ENCODE results near the gene CPLANE2. TPM values are rescaled to one million over a fixed set of nuclear protein-coding genes. Genes with fewer than 3 reads are reported as not detected.
"Not testable (repeated sequence)": the region's sequence is repeated elsewhere in the genome, so short reads cannot be mapped to it uniquely, and the experiment has no call there.

Gene CPLANE2
- total RNA-seq, 1 donor from 2014 or later = 12.9 TPM

GRCh38 chr1:16248007-16248436 is 11.0 kb upstream of the CPLANE2 start:
- peaks cover 12% of the 10 kb centered on the region for H3K4me1 Mint-ChIP-seq (ENCODE audit: unreplicated experiment)
- TF ChIP-seq, protein P1, sequence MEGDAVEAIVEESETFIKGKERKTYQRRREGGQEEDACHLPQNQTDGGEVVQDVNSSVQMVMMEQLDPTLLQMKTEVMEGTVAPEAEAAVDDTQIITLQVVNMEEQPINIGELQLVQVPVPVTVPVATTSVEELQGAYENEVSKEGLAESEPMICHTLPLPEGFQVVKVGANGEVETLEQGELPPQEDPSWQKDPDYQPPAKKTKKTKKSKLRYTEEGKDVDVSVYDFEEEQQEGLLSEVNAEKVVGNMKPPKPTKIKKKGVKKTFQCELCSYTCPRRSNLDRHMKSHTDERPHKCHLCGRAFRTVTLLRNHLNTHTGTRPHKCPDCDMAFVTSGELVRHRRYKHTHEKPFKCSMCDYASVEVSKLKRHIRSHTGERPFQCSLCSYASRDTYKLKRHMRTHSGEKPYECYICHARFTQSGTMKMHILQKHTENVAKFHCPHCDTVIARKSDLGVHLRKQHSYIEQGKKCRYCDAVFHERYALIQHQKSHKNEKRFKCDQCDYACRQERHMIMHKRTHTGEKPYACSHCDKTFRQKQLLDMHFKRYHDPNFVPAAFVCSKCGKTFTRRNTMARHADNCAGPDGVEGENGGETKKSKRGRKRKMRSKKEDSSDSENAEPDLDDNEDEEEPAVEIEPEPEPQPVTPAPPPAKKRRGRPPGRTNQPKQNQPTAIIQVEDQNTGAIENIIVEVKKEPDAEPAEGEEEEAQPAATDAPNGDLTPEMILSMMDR (conservative IDR thresholded peaks at IDR 0.05) = no peak
- no peak overlapping the region for H3K4me3 Mint-ChIP-seq
- H3K9me3 Mint-ChIP-seq = no peaks in the 10 kb centered on the region
- H3K36me3 Mint-ChIP-seq = peaks cover 10% of the 10 kb centered on the region
- DNase-seq (ENCODE audit: extremely low spot score, unreplicated experiment) = no peak
- H3K27ac Mint-ChIP-seq = no peak overlapping the region
- H3K27me3 Mint-ChIP-seq = no peaks in the 10 kb centered on the region

DNA sequence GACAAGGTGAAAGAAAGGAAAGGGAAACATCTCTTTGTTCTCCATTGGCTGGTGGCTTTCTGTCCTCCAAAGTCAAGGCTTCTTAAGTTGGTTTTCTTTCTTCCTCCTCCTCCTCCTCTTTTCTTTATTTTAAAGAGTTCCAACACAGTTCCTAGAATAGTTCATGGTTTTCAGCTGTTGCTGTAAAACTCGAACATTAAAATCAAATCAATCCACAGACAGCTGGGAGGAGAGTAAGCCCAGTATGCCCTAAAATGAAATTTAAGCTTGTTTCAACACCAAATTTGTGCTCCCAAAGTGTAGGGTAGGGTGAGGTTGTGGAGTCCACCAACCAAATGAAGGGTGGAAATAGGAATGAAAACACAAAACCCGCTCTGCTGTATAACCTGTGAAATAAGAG is 10.5 kb upstream of the CPLANE2 start:
- no peak for DNase-seq (ENCODE audit: extremely low spot score, unreplicated experiment)
- Mint-ChIP-seq H3K27ac (peak overlapping the region; percentile 73), H3K4me3 (no peak overlapping the region), H3K27me3 (no peaks in the 10 kb centered on the region), H3K9me3 (no peaks in the 10 kb centered on the region), H3K36me3 (peaks cover 10% of the 10 kb centered on the region), H3K4me1 (ENCODE audit: unreplicated experiment) (peaks cover 12% of the 10 kb centered on the region)
- TF ChIP-seq, protein P1 (conservative IDR thresholded peaks at IDR 0.05) = no peak

DNA sequence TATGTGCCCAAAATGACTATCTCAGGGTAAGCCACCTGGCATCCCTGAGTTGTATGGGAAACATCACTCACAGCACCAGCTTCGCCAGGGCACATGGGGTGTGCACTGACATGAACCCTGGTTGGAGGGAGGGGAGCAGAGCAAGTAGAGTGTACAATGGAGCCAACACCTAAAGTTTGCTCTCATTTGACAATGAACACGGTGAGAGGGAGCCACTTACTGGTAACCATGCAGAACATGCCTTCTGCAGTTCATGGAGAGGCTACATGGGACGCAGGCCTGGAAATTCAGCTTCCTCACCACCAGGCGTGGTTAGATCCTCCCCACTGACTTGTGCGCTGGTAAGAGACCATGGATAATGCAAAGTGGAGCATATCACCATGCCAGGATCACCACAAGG is 10.0 kb upstream of the CPLANE2 start:
- no peaks in the 10 kb centered on the region for H3K27me3 Mint-ChIP-seq
- DNase-seq (ENCODE audit: extremely low spot score, unreplicated experiment) = no peak
- no peak overlapping the region for H3K4me3 Mint-ChIP-seq
- H3K36me3 Mint-ChIP-seq = peaks cover 10% of the 10 kb centered on the region
- TF ChIP-seq, protein P1 (conservative IDR thresholded peaks at IDR 0.05) = no peak
- peaks cover 12% of the 10 kb centered on the region for H3K4me1 Mint-ChIP-seq (ENCODE audit: unreplicated experiment)
- no peaks in the 10 kb centered on the region for H3K9me3 Mint-ChIP-seq
- H3K27ac Mint-ChIP-seq = peak overlapping the region; percentile 73

DNA sequence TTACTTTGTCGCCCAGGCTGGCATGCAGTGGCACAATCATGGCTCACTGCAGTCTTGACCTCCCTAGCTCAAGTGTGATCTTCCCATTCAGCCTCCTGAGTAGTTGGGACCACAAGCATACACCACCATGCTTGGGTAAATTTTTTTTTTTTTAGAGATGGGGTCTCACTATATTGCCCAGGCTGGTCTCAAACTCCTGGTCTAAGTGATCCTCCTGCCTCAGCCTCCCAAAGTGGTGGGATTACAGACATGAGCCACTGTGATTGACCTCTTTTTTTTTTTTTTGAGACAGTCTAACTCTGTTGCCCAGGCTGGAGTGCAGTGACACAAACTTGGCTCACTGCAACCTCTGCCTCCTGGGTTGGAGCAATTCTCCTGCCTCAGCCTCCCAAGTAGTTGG is 9.3 kb upstream of the CPLANE2 start:
- H3K36me3 Mint-ChIP-seq; H3K27me3 Mint-ChIP-seq; H3K9me3 Mint-ChIP-seq; H3K4me3 Mint-ChIP-seq; DNase-seq (ENCODE audit: extremely low spot score, unreplicated experiment); H3K27ac Mint-ChIP-seq: not testable (repeated sequence)
- H3K4me1 Mint-ChIP-seq (ENCODE audit: unreplicated experiment) = peaks cover 15% of the 10 kb centered on the region

- no peak for DNase-seq (ENCODE audit: extremely low spot score, unreplicated experiment)
- H3K36me3 Mint-ChIP-seq = peaks cover 6% of the 10 kb centered on the region
- TF ChIP-seq, protein P1 (conservative IDR thresholded peaks at IDR 0.05) = no peak
- no peak overlapping the region for H3K27ac Mint-ChIP-seq
- no peaks in the 10 kb centered on the region for H3K27me3 Mint-ChIP-seq
- no peak overlapping the region for H3K4me3 Mint-ChIP-seq
- H3K9me3 Mint-ChIP-seq = no peaks in the 10 kb centered on the region
- peaks cover 18% of the 10 kb centered on the region for H3K4me1 Mint-ChIP-seq (ENCODE audit: unreplicated experiment)
These were observed 8.7 kb upstream of the CPLANE2 start for GRCh38 chr1:16245476-16246196.

- Mint-ChIP-seq H3K9me3 (no peaks in the 10 kb centered on the region), H3K27ac (no peak overlapping the region), H3K4me1 (ENCODE audit: unreplicated experiment) (peaks cover 18% of the 10 kb centered on the region), H3K4me3 (no peak overlapping the region), H3K36me3 (peaks cover 6% of the 10 kb centered on the region), H3K27me3 (no peaks in the 10 kb centered on the region)
- DNase-seq (ENCODE audit: extremely low spot score, unreplicated experiment) = no peak
- TF ChIP-seq, protein P1 (conservative IDR thresholded peaks at IDR 0.05) = peak; percentile 15
These were observed 7.8 kb upstream of the CPLANE2 start for GRCh38 chr1:16244650-16245285.
